PC-3 (cell line): ENCODE measurements around the gene TMSB4X. TPM values are rescaled to one million over a fixed set of nuclear protein-coding genes. Genes with fewer than 3 reads are reported as not detected.
"Not testable (repeated sequence)": the region's sequence is repeated elsewhere in the genome, so short reads cannot be mapped to it uniquely, and the experiment has no call there.

Source experiments
- ATAC-seq: fragments of 200-7000 bp; cut with Tn5 transposase; 2 replicates; pipeline ENCODE4 v1.9.1; 2020; ENCODE audit warnings: mild to moderate bottlenecking, moderate library complexity
- BruUV-seq: library from RNA; stranded (reverse); fragments of 400-500 nt; replicated peaks from 2 replicates; lab custom pipeline; 2021; lab: Mats Ljungman, UMichigan
- CTCF ChIA-PET: fragments of 300-600 bp; sonication (Branson Sonifier 250); formaldehyde crosslinking; loops from one replicate; lab custom pipeline; 2022; ENCODE audit warnings: antibody characterized with exemption; lab: Charles Lee
- POLR2A ChIA-PET: fragments of 300-600 bp; sonication (Branson Sonifier 250); formaldehyde crosslinking; loops from one replicate; lab custom pipeline; 2022; ENCODE audit warnings: antibody characterized with exemption; ENCODE audit not compliant: unreplicated experiment; lab: Charles Lee
- DNase-seq: peaks from one replicate; pipeline ENCODE4 v3.0.0-alpha.2; 2015
- H2AFZ ChIP-seq: fragments of 300-600 bp; sonication (generic); 2 replicates; pipeline ENCODE4 v1.6.0; 2016; ENCODE audit warnings: antibody characterized with exemption, low read length
- H3F3A ChIP-seq: fragments of 300-600 bp; sonication (generic); one replicate; pipeline ENCODE4 v1.6.0; 2017; ENCODE audit warnings: antibody characterized with exemption, low read length, control low read depth, mild to moderate bottlenecking; ENCODE audit not compliant: unreplicated experiment
- H3K27ac ChIP-seq: fragments of 300-600 bp; sonication (generic); 2 replicates; pipeline ENCODE4 v1.5.1; 2016; ENCODE audit warnings: mild to moderate bottlenecking, low read length
- H3K27me3 ChIP-seq: fragments of 300-600 bp; sonication (generic); 2 replicates; pipeline ENCODE4 v1.6.1; 2016; ENCODE audit warnings: low read length, mixed read lengths
- H3K36me3 ChIP-seq: fragments of 300-600 bp; sonication (generic); 2 replicates; pipeline ENCODE4 v1.6.1; 2016; ENCODE audit warnings: low read depth, mixed run types, low read length, mixed read lengths
- H3K4me1 ChIP-seq: fragments of 300-600 bp; sonication (generic); 2 replicates; pipeline ENCODE4 v1.5.1; 2016; ENCODE audit warnings: low read length; ENCODE audit not compliant: insufficient read depth
- H3K4me2 ChIP-seq: fragments of 300-600 bp; sonication (generic); 2 replicates; pipeline ENCODE4 v1.6.0; 2016; ENCODE audit warnings: low read length
- H3K4me3 ChIP-seq: fragments of 300-600 bp; sonication (generic); 2 replicates; pipeline ENCODE4 v1.5.1; 2016; ENCODE audit warnings: mild to moderate bottlenecking, low read length, mixed read lengths
- H3K79me2 ChIP-seq: fragments of 300-600 bp; sonication (generic); 2 replicates; pipeline ENCODE4 v1.6.1; 2017; ENCODE audit warnings: low read length, mixed read lengths
- H3K9ac ChIP-seq: fragments of 300-600 bp; sonication (generic); 2 replicates; pipeline ENCODE4 v1.6.0; 2016; ENCODE audit warnings: mild to moderate bottlenecking, low read length
- H3K9me2 ChIP-seq: fragments of 300-600 bp; sonication (generic); replicated peaks from 2 replicates; pipeline ENCODE4 v1.6.1; 2016; ENCODE audit warnings: mixed run types, low read length, mixed read lengths
- H3K9me3 ChIP-seq: fragments of 300-600 bp; sonication (generic); 2 replicates; pipeline ENCODE4 v1.6.1; 2016; ENCODE audit warnings: low read length, mixed read lengths
- H4K20me1 ChIP-seq: fragments of 300-600 bp; sonication (generic); 2 replicates; pipeline ENCODE4 v1.6.1; 2016; ENCODE audit warnings: low read length, mixed read lengths
- CTCF ChIP-seq: fragments of 300-600 bp; sonication (generic); conservative IDR thresholded peaks from 2 replicates; pipeline ENCODE4 v1.5.1; 2017; ENCODE audit warnings: antibody characterized with exemption, low read depth, mild to moderate bottlenecking, low read length
- EZH2 ChIP-seq: fragments of 300-600 bp; sonication (generic); IDR thresholded peaks from one replicate; pipeline ENCODE4 v1.6.1; 2017; ENCODE audit warnings: antibody characterized with exemption, mild to moderate bottlenecking, low read length; ENCODE audit not compliant: unreplicated experiment
- EZH2phosphoT487 ChIP-seq: fragments of 300-600 bp; sonication (generic); IDR thresholded peaks from 2 replicates; pipeline ENCODE4 v1.6.1; 2018; ENCODE audit warnings: mild to moderate bottlenecking, antibody characterized with exemption, low read length, borderline replicate concordance
- intact Hi-C: fragments of 100-400 bp; cut with micrococcal nuclease; formaldehyde crosslinking; loops from 2 replicates; pipeline ENCODE4 v1.9.0; 2023
- total RNA-seq: library from RNA; depleted of rRNA; stranded (reverse); fragments of >200 nt; gene quantifications from 2 replicates; pipeline ENCODE4 v1.2.3, GENCODE V29; 2014

The TMSB4X gene
- total RNA-seq, 1 experiment from 2014 or later, result 2,159 TPM

DNA sequence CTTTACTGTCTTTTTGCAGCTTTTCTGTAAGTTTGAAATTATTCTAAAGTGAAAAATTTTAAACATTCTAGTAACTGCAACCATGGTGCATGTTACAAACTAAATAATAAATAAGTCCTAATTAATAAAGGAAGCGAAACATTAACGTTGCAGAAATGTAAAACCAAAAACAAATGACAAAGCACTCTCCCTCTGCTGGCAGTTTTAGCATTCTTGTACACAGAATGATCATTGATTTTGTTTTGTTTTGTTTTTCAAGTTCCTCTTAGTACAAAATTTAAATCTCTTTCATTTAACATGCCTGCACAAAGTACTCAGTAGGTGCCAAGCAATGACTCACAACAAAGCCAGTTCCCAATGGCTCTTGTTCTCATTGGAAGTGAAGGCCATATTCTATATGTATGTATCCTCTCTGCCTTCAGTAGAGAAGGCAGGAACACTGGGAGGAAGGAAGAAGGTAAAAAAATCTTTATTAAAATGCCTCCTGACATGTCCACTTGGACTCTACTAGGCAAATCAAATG, 13.7 kb upstream of the TMSB4X start:
- no TSS peak for BruUV-seq
- no peak for DNase-seq
- TF ChIP-seq CTCF (no peak), EZH2 (no peak), EZH2phosphoT487 (no peak)
- no peak overlapping the region for H3K4me3 ChIP-seq
- H3K79me2 ChIP-seq, result no peaks in the 10 kb centered on the region
- ATAC-seq, result no peak
- H3K4me1 ChIP-seq, result peaks cover 11% of the 10 kb centered on the region
- no peaks in the 10 kb centered on the region for H3K36me3 ChIP-seq
- H3K27me3 ChIP-seq, result no peaks in the 10 kb centered on the region
- no peak overlapping the region for H3K9ac ChIP-seq
- no peaks in the 10 kb centered on the region for H3F3A ChIP-seq
- no peaks in the 10 kb centered on the region for H3K9me2 ChIP-seq
- ChIA-PET CTCF (no interaction called here), POLR2A (no interaction called here)
- no peak overlapping the region for H3K4me2 ChIP-seq
- no peak overlapping the region for H2AFZ ChIP-seq
- intact Hi-C loops, result no loop called here
- no peaks in the 10 kb centered on the region for H4K20me1 ChIP-seq
- no peaks in the 10 kb centered on the region for H3K9me3 ChIP-seq
- no peak overlapping the region for H3K27ac ChIP-seq

DNA sequence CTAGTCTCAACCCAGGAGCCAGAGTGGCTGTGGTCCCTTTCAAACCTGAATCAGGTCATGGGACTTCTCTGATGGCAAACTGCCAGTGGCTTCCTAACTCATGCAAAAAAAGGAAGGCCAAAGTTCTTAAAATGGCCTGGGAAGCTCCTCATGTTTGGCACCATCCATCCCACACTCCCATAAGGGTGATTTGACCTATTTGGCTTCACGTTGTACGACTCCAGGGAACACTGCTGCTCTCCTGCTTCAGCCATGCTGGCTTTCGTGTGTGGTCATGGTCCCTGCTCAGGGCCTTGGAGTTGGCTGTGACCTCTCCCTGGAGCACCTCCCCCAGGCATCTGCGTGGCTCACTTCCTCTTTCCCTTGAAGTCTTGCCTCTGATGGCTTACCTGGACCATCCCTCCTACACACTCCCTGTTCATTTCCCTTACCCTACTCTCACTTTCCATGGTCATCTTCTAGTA, 12.8 kb upstream of the TMSB4X start:
- H3K4me3 ChIP-seq, result no peak overlapping the region
- ChIA-PET CTCF (no interaction called here), POLR2A (no interaction called here)
- no peaks in the 10 kb centered on the region for H3K27me3 ChIP-seq
- H3K27ac ChIP-seq, result no peak overlapping the region
- ATAC-seq (no peak), DNase-seq (no peak)
- no peak overlapping the region for H3K4me2 ChIP-seq
- no peak overlapping the region for H3K9ac ChIP-seq
- BruUV-seq, result no TSS peak
- H3K4me1 ChIP-seq, result peaks cover 3% of the 10 kb centered on the region; the same call in 1 of the 2 replicates
- H2AFZ ChIP-seq, result no peak overlapping the region
- no peaks in the 10 kb centered on the region for H4K20me1 ChIP-seq
- no peaks in the 10 kb centered on the region for H3K36me3 ChIP-seq
- no peaks in the 10 kb centered on the region for H3F3A ChIP-seq
- TF ChIP-seq EZH2 (no peak), EZH2phosphoT487 (no peak), CTCF (no peak)
- no peaks in the 10 kb centered on the region for H3K9me3 ChIP-seq
- no peaks in the 10 kb centered on the region for H3K9me2 ChIP-seq
- no peaks in the 10 kb centered on the region for H3K79me2 ChIP-seq
- intact Hi-C loops, result no loop called here

GRCh38 chrX:12963210-12963850, 11.6 kb upstream of the TMSB4X start:
- H3K9me2 ChIP-seq, H3K36me3 ChIP-seq, H3K4me1 ChIP-seq, H3K27me3 ChIP-seq, CTCF ChIA-PET, H3K9me3 ChIP-seq, DNase-seq, H3K4me3 ChIP-seq, H3F3A ChIP-seq, H3K4me2 ChIP-seq, H3K27ac ChIP-seq, H3K9ac ChIP-seq, H3K79me2 ChIP-seq, ATAC-seq, intact Hi-C loops, BruUV-seq, POLR2A ChIA-PET, H2AFZ ChIP-seq, H4K20me1 ChIP-seq: not testable (repeated sequence)
